A673 (cell line): ENCODE results near the gene CPSF4. TPM values are rescaled to one million over a fixed set of nuclear protein-coding genes. Genes with fewer than 3 reads are reported as not detected.

Experiments
- BruUV-seq: library from RNA; stranded (reverse); fragments of 400-500 nt; replicated peaks from 2 replicates; lab custom pipeline; 2021; lab: Mats Ljungman, UMichigan
- CTCF ChIA-PET: fragments of 300-600 bp; sonication (Branson Sonifier 250); formaldehyde crosslinking; loops from one replicate; lab custom pipeline; 2022; ENCODE audit warnings: antibody characterized with exemption; lab: Charles Lee
- POLR2A ChIA-PET: fragments of 300-600 bp; sonication (Branson Sonifier 250); formaldehyde crosslinking; loops from one replicate; lab custom pipeline; 2022; ENCODE audit warnings: antibody characterized with exemption; ENCODE audit not compliant: low non-redundant PET; lab: Charles Lee
- DNase-seq: peaks from one replicate; pipeline ENCODE4 v3.0.0-alpha.2; 2015; ENCODE audit warnings: low spot score
- H3K27ac ChIP-seq: fragments of 200-600 bp; sonication (generic); 2 replicates; pipeline ENCODE4 v1.5.1; 2016; ENCODE audit warnings: mixed run types, low read depth, mild to moderate bottlenecking, mixed read lengths, antibody characterized with exemption, low read length; ENCODE audit not compliant: poor library complexity, severe bottlenecking
- H3K27me3 ChIP-seq: fragments of 200-600 bp; sonication (generic); replicated peaks from 2 replicates; pipeline ENCODE4 v1.6.1; 2017; ENCODE audit warnings: mixed run types, low read depth, mild to moderate bottlenecking, mixed read lengths, antibody characterized with exemption, low read length; ENCODE audit not compliant: insufficient read depth, poor library complexity
- H3K36me3 ChIP-seq: fragments of 200-600 bp; sonication (generic); 2 replicates; pipeline ENCODE4 v1.6.1; 2016; ENCODE audit warnings: mixed run types, mild to moderate bottlenecking, mixed read lengths, antibody characterized with exemption, low read length; ENCODE audit not compliant: insufficient read depth, poor library complexity, severe bottlenecking
- H3K4me1 ChIP-seq: fragments of 200-600 bp; sonication (generic); 2 replicates; pipeline ENCODE4 v1.6.1; 2017; ENCODE audit warnings: mixed run types, mild to moderate bottlenecking, mixed read lengths, antibody characterized with exemption, low read length; ENCODE audit not compliant: insufficient read depth, poor library complexity, severe bottlenecking
- H3K4me3 ChIP-seq: fragments of 200-600 bp; sonication (generic); 2 replicates; pipeline ENCODE4 v1.5.1; 2016; ENCODE audit warnings: low read depth, mixed run types, mild to moderate bottlenecking, mixed read lengths, low read length; ENCODE audit not compliant: poor library complexity, severe bottlenecking
- H3K9me3 ChIP-seq: fragments of 200-600 bp; sonication (generic); 2 replicates; pipeline ENCODE4 v1.6.1; 2016; ENCODE audit warnings: mixed run types, low read depth, mild to moderate bottlenecking, mixed read lengths, antibody characterized with exemption, low read length; ENCODE audit not compliant: poor library complexity, severe bottlenecking
- EZH2 ChIP-seq: fragments of 200-600 bp; sonication (generic); IDR thresholded peaks from 2 replicates; pipeline ENCODE4 v1.6.1; 2017; ENCODE audit warnings: borderline replicate concordance, low read depth, mild to moderate bottlenecking, mixed read lengths, antibody characterized with exemption, low read length; ENCODE audit not compliant: poor library complexity, severe bottlenecking
- intact Hi-C: fragments of 100-400 bp; cut with micrococcal nuclease; formaldehyde crosslinking; loops from one replicate; pipeline ENCODE4 v1.10.0; 2022; ENCODE audit not compliant: unreplicated experiment
- total RNA-seq: library from RNA; stranded (reverse); gene quantifications from 2 replicates; pipeline ENCODE4 v1.2.3, GENCODE V29; 2021
- TF ChIP-seq, protein P1 (sequence below): fragments of 300-800, 200-600 bp; sonication (generic); conservative IDR thresholded peaks from 2 replicates; pipeline ENCODE4 v1.5.1; 2017; ENCODE audit warnings: low read depth, mild to moderate bottlenecking, antibody characterized with exemption, low read length, moderate library complexity, mixed read lengths

CPSF4 gene
- total RNA-seq, 1 experiment from 2014 or later, result 75.3 TPM

DNA sequence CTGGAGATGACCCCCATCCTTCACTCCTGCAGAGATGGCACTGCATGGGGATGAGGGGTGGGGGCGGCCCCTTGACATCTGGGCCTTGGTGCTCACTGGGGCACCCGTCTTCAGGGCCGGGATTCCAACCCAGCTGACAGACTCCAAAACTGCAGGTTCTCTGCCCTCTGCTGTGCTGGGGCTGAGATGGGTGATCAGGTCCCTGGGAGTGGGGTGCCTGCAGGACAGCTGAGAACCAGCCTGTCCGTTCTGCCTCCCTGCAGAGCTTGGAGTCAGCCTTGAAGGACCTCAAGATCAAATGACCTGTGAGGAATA lies 44.6 kb upstream of the CPSF4 start:
- DNase-seq, result no peak
- ChIA-PET POLR2A (no interaction called here), CTCF (no interaction called here)
- no peaks in the 10 kb centered on the region for H3K27me3 ChIP-seq
- no peak for TF ChIP-seq EZH2
- TF ChIP-seq, protein P1, sequence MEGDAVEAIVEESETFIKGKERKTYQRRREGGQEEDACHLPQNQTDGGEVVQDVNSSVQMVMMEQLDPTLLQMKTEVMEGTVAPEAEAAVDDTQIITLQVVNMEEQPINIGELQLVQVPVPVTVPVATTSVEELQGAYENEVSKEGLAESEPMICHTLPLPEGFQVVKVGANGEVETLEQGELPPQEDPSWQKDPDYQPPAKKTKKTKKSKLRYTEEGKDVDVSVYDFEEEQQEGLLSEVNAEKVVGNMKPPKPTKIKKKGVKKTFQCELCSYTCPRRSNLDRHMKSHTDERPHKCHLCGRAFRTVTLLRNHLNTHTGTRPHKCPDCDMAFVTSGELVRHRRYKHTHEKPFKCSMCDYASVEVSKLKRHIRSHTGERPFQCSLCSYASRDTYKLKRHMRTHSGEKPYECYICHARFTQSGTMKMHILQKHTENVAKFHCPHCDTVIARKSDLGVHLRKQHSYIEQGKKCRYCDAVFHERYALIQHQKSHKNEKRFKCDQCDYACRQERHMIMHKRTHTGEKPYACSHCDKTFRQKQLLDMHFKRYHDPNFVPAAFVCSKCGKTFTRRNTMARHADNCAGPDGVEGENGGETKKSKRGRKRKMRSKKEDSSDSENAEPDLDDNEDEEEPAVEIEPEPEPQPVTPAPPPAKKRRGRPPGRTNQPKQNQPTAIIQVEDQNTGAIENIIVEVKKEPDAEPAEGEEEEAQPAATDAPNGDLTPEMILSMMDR, result no peak
- no TSS peak for BruUV-seq
- no peaks in the 10 kb centered on the region for H3K9me3 ChIP-seq
- intact Hi-C loops, result no loop called here
- H3K36me3 ChIP-seq, result peaks cover 33% of the 10 kb centered on the region
- H3K4me1 ChIP-seq, result peaks cover 4% of the 10 kb centered on the region
- H3K4me3 ChIP-seq, result no peak overlapping the region
- H3K27ac ChIP-seq, result no peak overlapping the region

DNA sequence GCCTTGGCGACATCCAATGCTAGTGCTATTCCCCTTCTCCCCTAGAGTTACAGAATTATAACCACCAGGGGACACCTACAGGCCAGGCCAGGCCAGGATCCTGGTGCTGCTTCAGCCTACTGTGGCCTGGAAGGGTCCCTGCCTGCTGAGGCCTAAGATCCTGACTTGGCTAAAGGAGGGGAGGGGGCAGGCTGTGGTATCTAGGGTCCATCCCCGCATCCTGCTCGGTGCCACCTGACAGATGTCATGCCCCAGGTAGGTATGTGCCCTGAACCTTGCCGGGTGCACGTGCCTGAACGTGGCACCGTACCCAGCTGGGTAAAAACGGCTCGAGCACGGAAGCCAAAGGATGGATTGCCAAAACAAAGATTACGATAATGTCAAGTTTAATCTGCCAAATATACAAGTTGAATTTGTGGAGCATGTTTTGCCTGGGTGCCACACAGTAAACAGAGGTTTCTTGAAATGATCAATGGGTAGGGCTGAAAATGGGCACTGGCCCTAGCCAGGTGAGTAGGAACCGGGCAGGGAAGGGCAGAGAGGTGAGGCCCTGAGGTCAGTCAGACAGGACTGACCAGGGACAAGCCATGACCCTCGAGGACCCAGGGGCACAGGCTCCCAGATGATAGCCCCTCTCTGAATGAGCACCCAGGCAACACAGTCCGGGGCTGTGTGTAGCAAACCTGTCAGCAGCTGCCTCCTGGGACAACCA lies 43.0 kb upstream of the CPSF4 start:
- Histone ChIP-seq H3K36me3 (peaks cover 45% of the 10 kb centered on the region), H3K27ac (no peak overlapping the region)
- POLR2A ChIA-PET, result no interaction called here

DNA sequence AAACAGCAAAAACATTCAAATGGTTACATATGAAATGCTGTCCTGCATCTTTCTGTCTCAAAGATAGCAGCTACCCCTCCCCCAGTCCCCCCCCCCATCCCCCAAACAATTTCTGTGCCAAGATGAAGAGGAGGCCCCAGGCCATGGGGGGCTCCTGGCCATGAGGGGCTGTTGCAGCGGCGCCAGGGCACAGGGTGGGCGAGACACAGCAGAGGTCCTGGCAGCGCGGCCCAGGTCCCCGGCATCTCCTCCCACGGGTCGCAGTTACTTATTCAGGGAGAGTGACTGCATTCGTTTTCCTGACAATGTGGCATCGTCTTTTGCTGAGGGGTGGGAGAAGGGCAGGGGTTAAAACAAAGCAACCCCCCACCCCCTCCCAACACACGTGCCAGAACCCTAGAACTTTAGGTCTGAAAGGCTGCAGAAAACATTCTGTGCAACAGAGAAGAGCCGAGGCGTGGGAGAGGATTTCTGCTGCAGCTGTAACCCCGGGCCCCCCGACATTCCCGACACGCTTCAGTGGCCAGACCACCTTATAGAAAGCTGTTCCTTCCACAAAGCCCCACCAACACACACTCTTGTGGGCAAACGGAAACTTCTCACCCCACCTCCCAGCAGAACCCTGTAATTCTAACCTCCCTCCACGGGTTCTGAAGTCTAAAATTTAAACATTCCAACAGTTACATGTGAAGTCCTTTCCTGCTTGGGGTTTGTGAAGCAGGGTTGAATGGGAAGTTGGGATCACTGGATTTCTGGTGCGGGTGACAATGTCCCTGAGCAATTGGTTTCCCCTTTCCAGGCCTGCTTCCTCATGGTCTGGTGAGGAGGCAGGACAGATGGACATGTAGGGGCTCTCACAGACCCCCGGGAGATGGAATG lies 42.1 kb upstream of the CPSF4 start:
- no peak for DNase-seq
- intact Hi-C loops, result no loop called here
- Histone ChIP-seq H3K4me3 (no peak overlapping the region), H3K27ac (no peak overlapping the region), H3K4me1 (peaks cover 4% of the 10 kb centered on the region), H3K36me3 (peaks cover 50% of the 10 kb centered on the region), H3K27me3 (no peaks in the 10 kb centered on the region), H3K9me3 (no peaks in the 10 kb centered on the region)
- no TSS peak for BruUV-seq
- ChIA-PET POLR2A (no interaction called here), CTCF (no interaction called here)
- TF ChIP-seq EZH2, result no peak
- TF ChIP-seq, protein P1, result no peak

More for the DNA sequence above, 43.0 kb upstream of the CPSF4 start:
- H3K4me3 ChIP-seq, result no peak overlapping the region
- TSS peak; percentile 98 for BruUV-seq
- CTCF ChIA-PET, result no interaction called here
- H3K4me1 ChIP-seq, result peaks cover 4% of the 10 kb centered on the region
- TF ChIP-seq, protein P1, result no peak
- no peak for TF ChIP-seq EZH2
- no peak for DNase-seq
- intact Hi-C loops, result no loop called here
- H3K27me3 ChIP-seq, result no peaks in the 10 kb centered on the region
- H3K9me3 ChIP-seq, result no peaks in the 10 kb centered on the region
